DOHH2 (cell line): Measurements from ENCODE around the gene DCBLD2.

ENCODE experiments used
- CTCF ChIP-seq: fragments of 200-600 bp; sonication (generic); IDR thresholded peaks from one replicate; pipeline ENCODE4 v1.5.1; 2014; ENCODE audit warnings: antibody characterized with exemption, mild to moderate bottlenecking, low read depth, low read length; ENCODE audit not compliant: poor library complexity, severe bottlenecking
- EZH2phosphoT487 ChIP-seq: fragments of 200-600 bp; sonication (generic); IDR thresholded peaks from 2 replicates; pipeline ENCODE4 v1.6.1; 2017; ENCODE audit warnings: borderline replicate concordance, mild to moderate bottlenecking, antibody characterized with exemption, low read length, moderate library complexity, mixed read lengths

GRCh38 chr3:98892263-98892662 is 9.2 kb downstream of the DCBLD2 start:
- TF ChIP-seq CTCF: no peak
- no peak for TF ChIP-seq EZH2phosphoT487
